Fibroblast of lung (primary cell): ENCODE results near the gene KIF17. TPM values are rescaled to one million over a fixed set of nuclear protein-coding genes. Genes with fewer than 3 reads are reported as not detected.
A peak's percentile ranks its signal among the peaks of the same experiment; 100 is the strongest.
"Not testable (repeated sequence)": the region's sequence is repeated elsewhere in the genome, so short reads cannot be mapped to it uniquely, and the experiment has no call there.

Source experiments
- DNase-seq, 2 donors: peaks; one replicate each; pipeline versions ENCODE4 v3.0.0 to v3.0.0-alpha.2; 2010; ENCODE audit warnings: low read depth in 2 of 2
- H2AFZ ChIP-seq: 2 replicates; pipeline ENCODE4 v1.5.1; 2012; ENCODE audit warnings: low read length, control low read depth, inconsistent platforms
- H3K27ac ChIP-seq: 2 replicates; pipeline ENCODE4 v1.5.1; 2011; ENCODE audit warnings: low read length, control low read depth; ENCODE audit not compliant: insufficient read depth
- H3K27me3 ChIP-seq: 2 replicates; pipeline ENCODE4 v1.5.1; 2011; ENCODE audit warnings: mild to moderate bottlenecking, low read length; ENCODE audit not compliant: control insufficient read depth, insufficient read depth
- H3K36me3 ChIP-seq: 2 replicates; pipeline ENCODE4 v1.5.1; 2011; ENCODE audit warnings: low read length; ENCODE audit not compliant: control insufficient read depth, insufficient read depth
- H3K4me1 ChIP-seq: 2 replicates; pipeline ENCODE4 v1.5.1; 2011; ENCODE audit warnings: low read length; ENCODE audit not compliant: control insufficient read depth, insufficient read depth; ENCODE audit errors: extremely low read depth
- H3K4me2 ChIP-seq: 2 replicates; pipeline ENCODE4 v1.5.1; 2011; ENCODE audit warnings: low read length, control low read depth; ENCODE audit not compliant: insufficient read depth; ENCODE audit errors: extremely low read depth
- H3K4me3 ChIP-seq, 4 experiments: fragments of 200-600 bp in 1 of 4; sonication (generic) in 1 of 4; replicated peaks in 1 of 4; 2 replicates each; pipeline ENCODE4 v1.5.1; 2011 to 2016; ENCODE audit warnings: low read length in 4 of 4, low read depth in 3 of 4, mild to moderate bottlenecking in 3 of 4, control low read depth in 2 of 4, inconsistent platforms in 1 of 4, mixed read lengths in 1 of 4; ENCODE audit not compliant: insufficient read depth in 1 of 4; ENCODE audit errors: control extremely low read depth in 1 of 4
- H3K79me2 ChIP-seq: 2 replicates; pipeline ENCODE4 v1.5.1; 2012; ENCODE audit warnings: mild to moderate bottlenecking, low read length, inconsistent platforms; ENCODE audit not compliant: control insufficient read depth, insufficient read depth
- H3K9ac ChIP-seq: 2 replicates; pipeline ENCODE4 v1.5.1; 2011; ENCODE audit warnings: mild to moderate bottlenecking, low read length, control low read depth; ENCODE audit not compliant: insufficient read depth
- H3K9me3 ChIP-seq: 2 replicates; pipeline ENCODE4 v1.5.1; 2012; ENCODE audit warnings: low read depth, low read length; ENCODE audit not compliant: control insufficient read depth, insufficient read depth
- H4K20me1 ChIP-seq: 2 replicates; pipeline ENCODE4 v1.5.1; 2011; ENCODE audit warnings: low read length; ENCODE audit not compliant: control insufficient read depth, insufficient read depth; ENCODE audit errors: extremely low read depth
- CTCF ChIP-seq, 2 donors: IDR thresholded peaks in 1 of 2; conservative IDR thresholded peaks in 1 of 2; 1 replicate in 1 of 2; 2 replicates in 1 of 2; pipeline ENCODE4 v1.5.1; 2011 to 2012; ENCODE audit warnings: low read length in 2 of 2, control low read depth in 1 of 2, inconsistent platforms in 1 of 2, low read depth in 1 of 2, mild to moderate bottlenecking in 1 of 2
- EZH2 ChIP-seq: IDR thresholded peaks from 2 replicates; pipeline ENCODE4 v1.5.1; 2012; ENCODE audit warnings: low read length, control low read depth, mild to moderate bottlenecking; ENCODE audit errors: missing control alignments
- polyA plus RNA-seq, 2 donors: library from polyadenylated mRNA; depleted of rRNA in 1 of 2; stranded (reverse) in 1 of 2; unstranded in 1 of 2; fragments of >200 nt; gene quantifications; 2 replicates each; pipeline ENCODE4 v1.2.1, GENCODE V29; 2011 to 2012; ENCODE audit warnings: missing spikeins in 1 of 2
- total RNA-seq: library from RNA; depleted of rRNA; stranded (reverse); fragments of >200 nt; gene quantifications from 2 replicates; pipeline ENCODE4 v1.2.1, GENCODE V29; 2014

The KIF17 gene
- total and polyA plus RNA-seq, 2 donors (not counting 1 experiment from before 2014, with no cell fraction given): 1.8 to 3.0 TPM

GRCh38 chr1:20719261-20719660 is 1.5 kb upstream of the KIF17 start:
- no peak for TF ChIP-seq CTCF (conservative IDR thresholded peaks at IDR 0.05 in 1 of 2, IDR thresholded peaks at IDR 0.05 in 1 of 2; ENCODE audit: low read depth in 1 of 2, low read length in 2 of 2)
- TF ChIP-seq EZH2: no peak
- H3K36me3 ChIP-seq: peaks cover 3% of the 10 kb centered on the region
- no peaks in the 10 kb centered on the region for H3K9me3 ChIP-seq
- no peak for DNase-seq
- H4K20me1 ChIP-seq: no peaks in the 10 kb centered on the region
- H2AFZ ChIP-seq: no peak overlapping the region
- H3K27me3 ChIP-seq: no peaks in the 10 kb centered on the region
- no peak overlapping the region for H3K9ac ChIP-seq
- no peak overlapping the region for H3K4me2 ChIP-seq
- no peaks in the 10 kb centered on the region for H3K79me2 ChIP-seq
- no peak overlapping the region for H3K4me3 ChIP-seq
- H3K4me1 ChIP-seq: peaks cover 2% of the 10 kb centered on the region
- no peak overlapping the region for H3K27ac ChIP-seq

GRCh38 chr1:20718343-20718882 is 606 bp upstream of the KIF17 start:
- DNase-seq, H3K9me3 ChIP-seq, H3K27me3 ChIP-seq, H4K20me1 ChIP-seq, H3K79me2 ChIP-seq, H3K36me3 ChIP-seq, H3K4me1 ChIP-seq, H3K27ac ChIP-seq: not testable (repeated sequence)
- H2AFZ ChIP-seq: peak overlapping the region; percentile 41
- H3K4me2 ChIP-seq: peak overlapping the region; percentile 51
- H3K4me3 ChIP-seq: peak overlapping the region in 1 of 4 experiments; percentile 52
- H3K9ac ChIP-seq: peak overlapping the region; percentile 53

GRCh38 chr1:20716232-20716631 is 1.6 kb downstream of the KIF17 start:
- H3K4me2 ChIP-seq: no peak overlapping the region
- H2AFZ ChIP-seq: no peak overlapping the region
- no peaks in the 10 kb centered on the region for H4K20me1 ChIP-seq
- H3K27me3 ChIP-seq: no peaks in the 10 kb centered on the region
- H3K4me1 ChIP-seq: peaks cover 2% of the 10 kb centered on the region
- no peaks in the 10 kb centered on the region for H3K9me3 ChIP-seq
- H3K79me2 ChIP-seq: no peaks in the 10 kb centered on the region
- TF ChIP-seq CTCF (conservative IDR thresholded peaks at IDR 0.05 in 1 of 2, IDR thresholded peaks at IDR 0.05 in 1 of 2; ENCODE audit: low read depth in 1 of 2, low read length in 2 of 2) (no peak), EZH2 (no peak)
- no peak overlapping the region for H3K4me3 ChIP-seq
- H3K36me3 ChIP-seq: no peaks in the 10 kb centered on the region
- H3K27ac ChIP-seq: no peak overlapping the region
- no peak overlapping the region for H3K9ac ChIP-seq
- DNase-seq: no peak
